ENCODE data around the gene GRM3.

GRCh38 chr7:86788948-86789347 lies 145.2 kb downstream of the GRM3 start:
- TF ChIP-seq CTCF (conservative IDR thresholded peaks at IDR 0.05 in 1 of 2, IDR thresholded peaks at IDR 0.05 in 1 of 2; ENCODE audit: low read depth in 1 of 2, low read length in 2 of 2), result no peak
- no peak for TF ChIP-seq EZH2 (IDR thresholded peaks at IDR 0.05; ENCODE audit: low read length, missing control alignments)
